Right cardiac atrium (tissue), 5 donors: Measurements from ENCODE around the gene ACP2. TPM values are rescaled to one million over a fixed set of nuclear protein-coding genes. Genes with fewer than 3 reads are reported as not detected.

Experiments
- ATAC-seq, 2 donors: fragments of 200-7000 bp; cut with Tn5 transposase; one replicate each; pipeline versions ENCODE4 v1.8.0 to v1.9.1; 2020; ENCODE audit warnings: moderate library complexity in 2 of 2, mild to moderate bottlenecking in 1 of 2
- DNase-seq, 3 donors: peaks; one replicate each; pipeline ENCODE4 v3.0.0-alpha.2; 2020
- H3K27ac ChIP-seq: one replicate; pipeline ENCODE4 v1.5.1; 2013; ENCODE audit warnings: mild to moderate bottlenecking, low read length, control low read depth, moderate library complexity
- H3K27me3 ChIP-seq: one replicate; pipeline ENCODE4 v1.6.1; 2013; ENCODE audit not compliant: control insufficient read depth, insufficient read depth
- H3K4me1 ChIP-seq: one replicate; pipeline ENCODE4 v1.6.1; 2013; ENCODE audit warnings: low read length; ENCODE audit not compliant: control insufficient read depth, insufficient read depth
- H3K4me3 ChIP-seq: one replicate; pipeline ENCODE4 v1.5.1; 2013; ENCODE audit warnings: low read length, control low read depth
- H3K9me3 ChIP-seq: one replicate; pipeline ENCODE4 v1.6.1; 2013; ENCODE audit warnings: low read length; ENCODE audit not compliant: control insufficient read depth
- WGBS: extraction: QIAGEN DNeasy Blood & Tissue Kit; methylation state at CpG from one replicate; pipeline ENCODE4 v1.1.7; 2013; 5-methylcytosine and 5-hydroxymethylcytosine counted together
- intact Hi-C, 4 donors: fragments of 100-400 bp; cut with DNase I; formaldehyde crosslinking; loops; one replicate each; pipeline versions ENCODE4 v1.11.0 to v1.14.0; 2022 to 2023
- polyA plus RNA-seq: library from polyadenylated mRNA; stranded (reverse); fragments of 200-250 nt; gene quantifications from one replicate; pipeline ENCODE4 v1.2.3, GENCODE V29; 2013
- total RNA-seq, 4 donors: library from RNA; stranded (reverse); fragmentation: NEBNext Ultra II Directional; extraction: Animal tissue kit (Norgen Biotek cat#: 25700); gene quantifications; one replicate each; pipeline ENCODE4 v1.2.1, GENCODE V29; 2021
- donor health status: healthy with polysubstance abuse.
- donor health status: DM: no; HTN: yes; CAD: no.
- donor health status: DM: no; HTN: no; CAD: no.
- donor health status: DM: no; HTN: yes; CAD: no; lungs with severe emphysema.
- donor health status: DM: yes; HTN: yes; CAD: no.

The ACP2 gene
- total and polyA plus RNA-seq, 5 donors = 21.7 to 25.9 (median 25.2) TPM

GRCh38 chr11:47257517-47258316 lies 9.1 kb upstream of the ACP2 start, which contains the start of gene NR1H3:
Gene NR1H3, plus strand, starts transcription at chr11:47257996. Its CDS starts 1,221 bp downstream, at chr11:47259217.
- intact Hi-C loops = loop anchor here in 3 of 4 donors (5.0 to 10.0 kb wide), 3 partner anchors 75 to 100 kb away; partner anchors contain the start of gene MYBPC3 (in 1 of the 3)
- ATAC-seq = peak; percentile 85
- H3K9me3 ChIP-seq = no peaks in the 10 kb centered on the region
- no peaks in the 10 kb centered on the region for H3K27me3 ChIP-seq
- DNase-seq = peak; percentile 89 to 96 (median 95)
- H3K27ac ChIP-seq = peak within 1 kb of the TSS; percentile 66
- WGBS = under 1% methylated on average over 15 of the region's 15 CpGs
- peak within 1 kb of the TSS; percentile 55 for H3K4me3 ChIP-seq
- H3K4me1 ChIP-seq = peaks cover 20% of the 10 kb centered on the region

- no peak overlapping the region for H3K4me3 ChIP-seq
- 46% methylated on average over 2 of the region's 2 CpGs for WGBS
- DNase-seq (no peak), ATAC-seq (no peak)
- no peaks in the 10 kb centered on the region for H3K27me3 ChIP-seq
- H3K27ac ChIP-seq = peak overlapping the region; percentile 66
- H3K4me1 ChIP-seq = peaks cover 20% of the 10 kb centered on the region
- H3K9me3 ChIP-seq = no peaks in the 10 kb centered on the region
- intact Hi-C loops = loop anchor here in 3 of 4 donors (5.0 to 10.0 kb wide), 3 partner anchors 75 to 100 kb away; partner anchors contain the start of gene MYBPC3 (in 1 of the 3)
These were observed 8.5 kb upstream of the ACP2 start for GRCh38 chr11:47257177-47257516.

GRCh38 chr11:47256374-47256773 lies 7.8 kb upstream of the ACP2 start:
- peaks cover 20% of the 10 kb centered on the region for H3K4me1 ChIP-seq
- ATAC-seq = no peak
- intact Hi-C loops = loop anchor here in 3 of 4 donors (5.0 to 10.0 kb wide), 3 partner anchors 74 to 101 kb away; partner anchors contain the start of gene MYBPC3 (in 1 of the 3)
- H3K4me3 ChIP-seq = no peak overlapping the region
- H3K9me3 ChIP-seq = no peaks in the 10 kb centered on the region
- WGBS = 88% methylated on average over 6 of the region's 6 CpGs
- H3K27ac ChIP-seq = no peak overlapping the region
- DNase-seq = no peak
- H3K27me3 ChIP-seq = no peaks in the 10 kb centered on the region

- Histone ChIP-seq H3K9me3 (no peaks in the 10 kb centered on the region), H3K4me1 (peaks cover 23% of the 10 kb centered on the region), H3K27ac (peak overlapping the region; percentile 91), H3K4me3 (no peak overlapping the region), H3K27me3 (no peaks in the 10 kb centered on the region)
- intact Hi-C loops = loop anchor here in 1 of 4 donors (10.0 kb wide), 1 partner anchor 100 kb away; the partner anchor contains the start of gene MYBPC3
- WGBS = 39% methylated on average over 3 of the region's 3 CpGs
- ATAC-seq (peak in 1 of 2 donors; percentile 6), DNase-seq (no peak)
These were observed 5.8 kb upstream of the ACP2 start for GRCh38 chr11:47254386-47254785.

GRCh38 chr11:47253660-47254059 lies 5.0 kb upstream of the ACP2 start:
- no peak overlapping the region for H3K4me3 ChIP-seq
- 91% methylated on average over 2 of the region's 2 CpGs for WGBS
- no peak for DNase-seq
- H3K27me3 ChIP-seq = no peaks in the 10 kb centered on the region
- H3K9me3 ChIP-seq = no peaks in the 10 kb centered on the region
- intact Hi-C loops = loop anchor here in 1 of 4 donors (10.0 kb wide), 1 partner anchor 101 kb away; the partner anchor contains the start of gene MYBPC3
- peak overlapping the region; percentile 73 for H3K27ac ChIP-seq
- H3K4me1 ChIP-seq = peaks cover 26% of the 10 kb centered on the region
- ATAC-seq = no peak

GRCh38 chr11:47251751-47252150 lies 3.1 kb upstream of the ACP2 start:
- intact Hi-C loops = loop anchor here in 1 of 4 donors (10.0 kb wide), 1 partner anchor 103 kb away; the partner anchor contains the start of gene MYBPC3
- no peak overlapping the region for H3K27ac ChIP-seq
- peaks cover 31% of the 10 kb centered on the region for H3K4me1 ChIP-seq
- 72% methylated on average over 3 of the region's 3 CpGs for WGBS
- no peak for DNase-seq
- no peak for ATAC-seq
- H3K9me3 ChIP-seq = no peaks in the 10 kb centered on the region
- H3K27me3 ChIP-seq = no peaks in the 10 kb centered on the region
- no peak overlapping the region for H3K4me3 ChIP-seq

- 62% methylated on average over 3 of the region's 3 CpGs for WGBS
- intact Hi-C loops = no loop called here
- Histone ChIP-seq H3K4me3 (peak overlapping the region; percentile 79), H3K27me3 (no peaks in the 10 kb centered on the region), H3K9me3 (no peaks in the 10 kb centered on the region), H3K27ac (peak overlapping the region; percentile 94), H3K4me1 (peaks cover 23% of the 10 kb centered on the region)
- DNase-seq (no peak), ATAC-seq (no peak)
These were observed 733 bp upstream of the ACP2 start for GRCh38 chr11:47249378-47249715.

GRCh38 chr11:47248304-47248663 lies 330 bp downstream of the ACP2 start:
- DNase-seq = no peak
- H3K27ac ChIP-seq = peak overlapping the region; percentile 94
- H3K27me3 ChIP-seq = no peaks in the 10 kb centered on the region
- H3K4me1 ChIP-seq = peaks cover 14% of the 10 kb centered on the region
- intact Hi-C loops = no loop called here
- peak; percentile 8 to 53 for ATAC-seq
- peak overlapping the region; percentile 79 for H3K4me3 ChIP-seq
- H3K9me3 ChIP-seq = no peaks in the 10 kb centered on the region
- 0% methylated on average over 7 of the region's 7 CpGs for WGBS

- Histone ChIP-seq H3K9me3 (no peaks in the 10 kb centered on the region), H3K4me3 (no peak overlapping the region), H3K4me1 (peaks cover 14% of the 10 kb centered on the region), H3K27ac (no peak overlapping the region), H3K27me3 (no peaks in the 10 kb centered on the region)
- WGBS = 65% methylated on average over 5 of the region's 5 CpGs
- no peak for ATAC-seq
- no peak for DNase-seq
- intact Hi-C loops = no loop called here
These were observed 1.1 kb downstream of the ACP2 start for GRCh38 chr11:47247502-47247901.

- H3K27me3 ChIP-seq = no peaks in the 10 kb centered on the region
- no peaks in the 10 kb centered on the region for H3K9me3 ChIP-seq
- ATAC-seq (no peak), DNase-seq (no peak)
- no peak overlapping the region for H3K27ac ChIP-seq
- 90% methylated on average over 11 of the region's 11 CpGs for WGBS
- no peak overlapping the region for H3K4me3 ChIP-seq
- intact Hi-C loops = no loop called here
- H3K4me1 ChIP-seq = peaks cover 14% of the 10 kb centered on the region
These were observed 2.8 kb downstream of the ACP2 start for GRCh38 chr11:47245611-47246357.
